GM10266 (cell line): Measurements from ENCODE around the gene RELT.

ENCODE experiments used
- DNase-seq: peaks from one replicate; pipeline ENCODE4 v3.0.0; 2012; ENCODE audit errors: extremely low spot score
- TF ChIP-seq, protein P1 (sequence below): IDR thresholded peaks from 2 replicates; pipeline ENCODE4 v1.5.1; 2012; ENCODE audit warnings: mild to moderate bottlenecking, low read depth; ENCODE audit not compliant: control insufficient read depth, insufficient read depth; ENCODE audit errors: missing control alignments

The RELT gene, protein sequence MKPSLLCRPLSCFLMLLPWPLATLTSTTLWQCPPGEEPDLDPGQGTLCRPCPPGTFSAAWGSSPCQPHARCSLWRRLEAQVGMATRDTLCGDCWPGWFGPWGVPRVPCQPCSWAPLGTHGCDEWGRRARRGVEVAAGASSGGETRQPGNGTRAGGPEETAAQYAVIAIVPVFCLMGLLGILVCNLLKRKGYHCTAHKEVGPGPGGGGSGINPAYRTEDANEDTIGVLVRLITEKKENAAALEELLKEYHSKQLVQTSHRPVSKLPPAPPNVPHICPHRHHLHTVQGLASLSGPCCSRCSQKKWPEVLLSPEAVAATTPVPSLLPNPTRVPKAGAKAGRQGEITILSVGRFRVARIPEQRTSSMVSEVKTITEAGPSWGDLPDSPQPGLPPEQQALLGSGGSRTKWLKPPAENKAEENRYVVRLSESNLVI

GRCh38 chr11:73376160-73376802 is at the start of gene RELT:
Gene RELT, plus strand, starts transcription at chr11:73376399. Its CDS starts 12,738 bp downstream, at chr11:73389137.
- TF ChIP-seq, protein P1, sequence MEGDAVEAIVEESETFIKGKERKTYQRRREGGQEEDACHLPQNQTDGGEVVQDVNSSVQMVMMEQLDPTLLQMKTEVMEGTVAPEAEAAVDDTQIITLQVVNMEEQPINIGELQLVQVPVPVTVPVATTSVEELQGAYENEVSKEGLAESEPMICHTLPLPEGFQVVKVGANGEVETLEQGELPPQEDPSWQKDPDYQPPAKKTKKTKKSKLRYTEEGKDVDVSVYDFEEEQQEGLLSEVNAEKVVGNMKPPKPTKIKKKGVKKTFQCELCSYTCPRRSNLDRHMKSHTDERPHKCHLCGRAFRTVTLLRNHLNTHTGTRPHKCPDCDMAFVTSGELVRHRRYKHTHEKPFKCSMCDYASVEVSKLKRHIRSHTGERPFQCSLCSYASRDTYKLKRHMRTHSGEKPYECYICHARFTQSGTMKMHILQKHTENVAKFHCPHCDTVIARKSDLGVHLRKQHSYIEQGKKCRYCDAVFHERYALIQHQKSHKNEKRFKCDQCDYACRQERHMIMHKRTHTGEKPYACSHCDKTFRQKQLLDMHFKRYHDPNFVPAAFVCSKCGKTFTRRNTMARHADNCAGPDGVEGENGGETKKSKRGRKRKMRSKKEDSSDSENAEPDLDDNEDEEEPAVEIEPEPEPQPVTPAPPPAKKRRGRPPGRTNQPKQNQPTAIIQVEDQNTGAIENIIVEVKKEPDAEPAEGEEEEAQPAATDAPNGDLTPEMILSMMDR, result peak; percentile 97
- DNase-seq, result peak; percentile 99

GRCh38 chr11:73326929-73327811 is 49.0 kb upstream of the RELT start:
- TF ChIP-seq, protein P1, result no peak
- peak; percentile 62 for DNase-seq

GRCh38 chr11:73327812-73328364 is 48.3 kb upstream of the RELT start:
- TF ChIP-seq, protein P1, result no peak
- no peak for DNase-seq

- no peak for DNase-seq
- TF ChIP-seq, protein P1, result peak; percentile 34
Measured at GRCh38 chr11:73330569-73331093, 45.6 kb upstream of the RELT start.

GRCh38 chr11:73331138-73331916 is 44.9 kb upstream of the RELT start:
- TF ChIP-seq, protein P1, result no peak
- DNase-seq, result no peak

DNA sequence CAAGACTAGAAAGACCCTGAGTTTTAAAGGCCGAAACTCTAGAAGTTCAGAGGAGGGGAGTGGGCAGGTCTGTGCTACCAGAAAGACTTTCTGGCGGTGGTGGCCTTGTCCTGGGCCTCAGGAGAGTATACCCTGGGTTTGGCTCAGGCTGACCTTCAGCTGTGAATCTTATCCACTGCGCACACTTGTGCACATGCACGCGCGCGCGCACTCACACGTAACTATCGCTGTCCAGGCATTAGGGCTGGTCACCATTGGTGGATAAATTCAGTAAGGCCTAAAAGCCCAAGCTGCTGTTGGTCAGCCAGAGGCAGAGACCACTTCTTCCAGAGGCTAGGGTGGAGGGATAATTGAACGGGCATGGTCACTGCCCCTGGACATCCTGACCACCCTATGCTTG is 43.0 kb upstream of the RELT start:
- no peak for DNase-seq

More for the DNA sequence above, 43.0 kb upstream of the RELT start:
- TF ChIP-seq, protein P1, result no peak
